ENCODE data around the gene CHURC1. TPM values are rescaled to one million over a fixed set of nuclear protein-coding genes. Genes with fewer than 3 reads are reported as not detected.

CHURC1 gene
- total and polyA plus RNA-seq, 2 experiments from 2014 or later, result 42.0 to 218 TPM

GRCh38 chr14:64940336-64940910 lies 26.2 kb downstream of the CHURC1 start:
- Histone ChIP-seq H3K79me2 (replicated peaks; ENCODE audit: insufficient read depth) (no peaks in the 10 kb centered on the region), H3K4me2 (no peak overlapping the region), H3K36me3 (ENCODE audit: insufficient read depth) (no peaks in the 10 kb centered on the region), H3K27me3 (ENCODE audit: insufficient read depth) (no peaks in the 10 kb centered on the region), H2AFZ (no peak overlapping the region), H3K4me1 (ENCODE audit: insufficient read depth) (peaks cover 21% of the 10 kb centered on the region), H3F3A (replicated peaks; ENCODE audit: low read depth) (no peaks in the 10 kb centered on the region), H3K27ac (ENCODE audit: low read depth) (no peak overlapping the region), H3K9me2 (ENCODE audit: insufficient read depth) (no peaks in the 10 kb centered on the region), H3K4me3 (no peak overlapping the region), H4K20me1 (replicated peaks; ENCODE audit: insufficient read depth) (peaks cover 4% of the 10 kb centered on the region; the same call in 1 of the 2 replicates)
- no peak overlapping the region for H3K4me3 Mint-ChIP-seq
- H3K27me3 Mint-ChIP-seq (ENCODE audit: insufficient read depth, low read depth, poor library complexity), result peaks cover 1% of the 10 kb centered on the region
- TF ChIP-seq ZNF114 (CRISPR knock-in tag; IDR thresholded peaks at IDR 0.05) (no peak), CREB1 (CRISPR knock-in tag; IDR thresholded peaks at IDR 0.05; ENCODE audit: low read depth) (no peak)
- TF ChIP-seq, protein P1, sequence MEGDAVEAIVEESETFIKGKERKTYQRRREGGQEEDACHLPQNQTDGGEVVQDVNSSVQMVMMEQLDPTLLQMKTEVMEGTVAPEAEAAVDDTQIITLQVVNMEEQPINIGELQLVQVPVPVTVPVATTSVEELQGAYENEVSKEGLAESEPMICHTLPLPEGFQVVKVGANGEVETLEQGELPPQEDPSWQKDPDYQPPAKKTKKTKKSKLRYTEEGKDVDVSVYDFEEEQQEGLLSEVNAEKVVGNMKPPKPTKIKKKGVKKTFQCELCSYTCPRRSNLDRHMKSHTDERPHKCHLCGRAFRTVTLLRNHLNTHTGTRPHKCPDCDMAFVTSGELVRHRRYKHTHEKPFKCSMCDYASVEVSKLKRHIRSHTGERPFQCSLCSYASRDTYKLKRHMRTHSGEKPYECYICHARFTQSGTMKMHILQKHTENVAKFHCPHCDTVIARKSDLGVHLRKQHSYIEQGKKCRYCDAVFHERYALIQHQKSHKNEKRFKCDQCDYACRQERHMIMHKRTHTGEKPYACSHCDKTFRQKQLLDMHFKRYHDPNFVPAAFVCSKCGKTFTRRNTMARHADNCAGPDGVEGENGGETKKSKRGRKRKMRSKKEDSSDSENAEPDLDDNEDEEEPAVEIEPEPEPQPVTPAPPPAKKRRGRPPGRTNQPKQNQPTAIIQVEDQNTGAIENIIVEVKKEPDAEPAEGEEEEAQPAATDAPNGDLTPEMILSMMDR (conservative IDR thresholded peaks at IDR 0.05; ENCODE audit: low read depth in 2 of 2), result no peak
- H3K9me3 Mint-ChIP-seq, result no peaks in the 10 kb centered on the region
- H3K36me3 Mint-ChIP-seq (ENCODE audit: low read depth), result no peaks in the 10 kb centered on the region
- ATAC-seq (no peak), DNase-seq (ENCODE audit: low spot score) (no peak)
- peaks cover 23% of the 10 kb centered on the region for H3K4me1 Mint-ChIP-seq
- no peak overlapping the region for H3K27ac Mint-ChIP-seq

GRCh38 chr14:64942531-64943111 lies 28.4 kb downstream of the CHURC1 start, which contains the start of gene GPX2:
Gene GPX2 (minus strand): TSS chr14:64942745. CDS start chr14:64942726, 19 bp downstream.
- Histone ChIP-seq H3K36me3 (ENCODE audit: insufficient read depth) (no peaks in the 10 kb centered on the region), H3K4me2 (0 out of 2 replicates have a peak within 1 kb of the TSS, but pooled peaks have one; percentile 40), H2AFZ (no peak within 1 kb of the TSS), H3K27ac (ENCODE audit: low read depth) (peak within 1 kb of the TSS; percentile 64; the same call in 1 of the 2 replicates), H3K4me1 (ENCODE audit: insufficient read depth) (peaks cover 21% of the 10 kb centered on the region), H3K79me2 (replicated peaks; ENCODE audit: insufficient read depth) (no peaks in the 10 kb centered on the region), H3K9me2 (ENCODE audit: insufficient read depth) (no peaks in the 10 kb centered on the region), H3F3A (replicated peaks; ENCODE audit: low read depth) (no peaks in the 10 kb centered on the region), H3K4me3 (no peak within 1 kb of the TSS), H4K20me1 (replicated peaks; ENCODE audit: insufficient read depth) (no peaks in the 10 kb centered on the region), H3K27me3 (ENCODE audit: insufficient read depth) (no peaks in the 10 kb centered on the region)
- Mint-ChIP-seq H3K27ac (peak within 1 kb of the TSS; percentile 88), H3K36me3 (ENCODE audit: low read depth) (peaks cover 5% of the 10 kb centered on the region; the same call in 1 of the 3 replicates), H3K9me3 (no peaks in the 10 kb centered on the region), H3K4me3 (no peak within 1 kb of the TSS), H3K4me1 (peaks cover 23% of the 10 kb centered on the region), H3K27me3 (ENCODE audit: insufficient read depth, low read depth, poor library complexity) (peaks cover 1% of the 10 kb centered on the region)
- DNase-seq (ENCODE audit: low spot score) (no peak), ATAC-seq (peak; percentile 35)
- TF ChIP-seq NANOG (IDR thresholded peaks at IDR 0.05; ENCODE audit: borderline replicate concordance) (no peak), JUNB (IDR thresholded peaks at IDR 0.05; ENCODE audit: unreplicated experiment) (no peak), CREB1 (CRISPR knock-in tag; IDR thresholded peaks at IDR 0.05; ENCODE audit: low read depth) (no peak), ZNF114 (CRISPR knock-in tag; IDR thresholded peaks at IDR 0.05) (no peak), STAT1 (IDR thresholded peaks at IDR 0.05; ENCODE audit: unreplicated experiment) (no peak), POLR2AphosphoS5 (IDR thresholded peaks at IDR 0.05; ENCODE audit: low read depth) (no peak), EZH2 (IDR thresholded peaks at IDR 0.05; ENCODE audit: low read depth, unreplicated experiment) (no peak)
- TF ChIP-seq, protein P2, sequence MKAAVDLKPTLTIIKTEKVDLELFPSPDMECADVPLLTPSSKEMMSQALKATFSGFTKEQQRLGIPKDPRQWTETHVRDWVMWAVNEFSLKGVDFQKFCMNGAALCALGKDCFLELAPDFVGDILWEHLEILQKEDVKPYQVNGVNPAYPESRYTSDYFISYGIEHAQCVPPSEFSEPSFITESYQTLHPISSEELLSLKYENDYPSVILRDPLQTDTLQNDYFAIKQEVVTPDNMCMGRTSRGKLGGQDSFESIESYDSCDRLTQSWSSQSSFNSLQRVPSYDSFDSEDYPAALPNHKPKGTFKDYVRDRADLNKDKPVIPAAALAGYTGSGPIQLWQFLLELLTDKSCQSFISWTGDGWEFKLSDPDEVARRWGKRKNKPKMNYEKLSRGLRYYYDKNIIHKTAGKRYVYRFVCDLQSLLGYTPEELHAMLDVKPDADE (IDR thresholded peaks at IDR 0.05), result no peak
- TF ChIP-seq, protein P3, sequence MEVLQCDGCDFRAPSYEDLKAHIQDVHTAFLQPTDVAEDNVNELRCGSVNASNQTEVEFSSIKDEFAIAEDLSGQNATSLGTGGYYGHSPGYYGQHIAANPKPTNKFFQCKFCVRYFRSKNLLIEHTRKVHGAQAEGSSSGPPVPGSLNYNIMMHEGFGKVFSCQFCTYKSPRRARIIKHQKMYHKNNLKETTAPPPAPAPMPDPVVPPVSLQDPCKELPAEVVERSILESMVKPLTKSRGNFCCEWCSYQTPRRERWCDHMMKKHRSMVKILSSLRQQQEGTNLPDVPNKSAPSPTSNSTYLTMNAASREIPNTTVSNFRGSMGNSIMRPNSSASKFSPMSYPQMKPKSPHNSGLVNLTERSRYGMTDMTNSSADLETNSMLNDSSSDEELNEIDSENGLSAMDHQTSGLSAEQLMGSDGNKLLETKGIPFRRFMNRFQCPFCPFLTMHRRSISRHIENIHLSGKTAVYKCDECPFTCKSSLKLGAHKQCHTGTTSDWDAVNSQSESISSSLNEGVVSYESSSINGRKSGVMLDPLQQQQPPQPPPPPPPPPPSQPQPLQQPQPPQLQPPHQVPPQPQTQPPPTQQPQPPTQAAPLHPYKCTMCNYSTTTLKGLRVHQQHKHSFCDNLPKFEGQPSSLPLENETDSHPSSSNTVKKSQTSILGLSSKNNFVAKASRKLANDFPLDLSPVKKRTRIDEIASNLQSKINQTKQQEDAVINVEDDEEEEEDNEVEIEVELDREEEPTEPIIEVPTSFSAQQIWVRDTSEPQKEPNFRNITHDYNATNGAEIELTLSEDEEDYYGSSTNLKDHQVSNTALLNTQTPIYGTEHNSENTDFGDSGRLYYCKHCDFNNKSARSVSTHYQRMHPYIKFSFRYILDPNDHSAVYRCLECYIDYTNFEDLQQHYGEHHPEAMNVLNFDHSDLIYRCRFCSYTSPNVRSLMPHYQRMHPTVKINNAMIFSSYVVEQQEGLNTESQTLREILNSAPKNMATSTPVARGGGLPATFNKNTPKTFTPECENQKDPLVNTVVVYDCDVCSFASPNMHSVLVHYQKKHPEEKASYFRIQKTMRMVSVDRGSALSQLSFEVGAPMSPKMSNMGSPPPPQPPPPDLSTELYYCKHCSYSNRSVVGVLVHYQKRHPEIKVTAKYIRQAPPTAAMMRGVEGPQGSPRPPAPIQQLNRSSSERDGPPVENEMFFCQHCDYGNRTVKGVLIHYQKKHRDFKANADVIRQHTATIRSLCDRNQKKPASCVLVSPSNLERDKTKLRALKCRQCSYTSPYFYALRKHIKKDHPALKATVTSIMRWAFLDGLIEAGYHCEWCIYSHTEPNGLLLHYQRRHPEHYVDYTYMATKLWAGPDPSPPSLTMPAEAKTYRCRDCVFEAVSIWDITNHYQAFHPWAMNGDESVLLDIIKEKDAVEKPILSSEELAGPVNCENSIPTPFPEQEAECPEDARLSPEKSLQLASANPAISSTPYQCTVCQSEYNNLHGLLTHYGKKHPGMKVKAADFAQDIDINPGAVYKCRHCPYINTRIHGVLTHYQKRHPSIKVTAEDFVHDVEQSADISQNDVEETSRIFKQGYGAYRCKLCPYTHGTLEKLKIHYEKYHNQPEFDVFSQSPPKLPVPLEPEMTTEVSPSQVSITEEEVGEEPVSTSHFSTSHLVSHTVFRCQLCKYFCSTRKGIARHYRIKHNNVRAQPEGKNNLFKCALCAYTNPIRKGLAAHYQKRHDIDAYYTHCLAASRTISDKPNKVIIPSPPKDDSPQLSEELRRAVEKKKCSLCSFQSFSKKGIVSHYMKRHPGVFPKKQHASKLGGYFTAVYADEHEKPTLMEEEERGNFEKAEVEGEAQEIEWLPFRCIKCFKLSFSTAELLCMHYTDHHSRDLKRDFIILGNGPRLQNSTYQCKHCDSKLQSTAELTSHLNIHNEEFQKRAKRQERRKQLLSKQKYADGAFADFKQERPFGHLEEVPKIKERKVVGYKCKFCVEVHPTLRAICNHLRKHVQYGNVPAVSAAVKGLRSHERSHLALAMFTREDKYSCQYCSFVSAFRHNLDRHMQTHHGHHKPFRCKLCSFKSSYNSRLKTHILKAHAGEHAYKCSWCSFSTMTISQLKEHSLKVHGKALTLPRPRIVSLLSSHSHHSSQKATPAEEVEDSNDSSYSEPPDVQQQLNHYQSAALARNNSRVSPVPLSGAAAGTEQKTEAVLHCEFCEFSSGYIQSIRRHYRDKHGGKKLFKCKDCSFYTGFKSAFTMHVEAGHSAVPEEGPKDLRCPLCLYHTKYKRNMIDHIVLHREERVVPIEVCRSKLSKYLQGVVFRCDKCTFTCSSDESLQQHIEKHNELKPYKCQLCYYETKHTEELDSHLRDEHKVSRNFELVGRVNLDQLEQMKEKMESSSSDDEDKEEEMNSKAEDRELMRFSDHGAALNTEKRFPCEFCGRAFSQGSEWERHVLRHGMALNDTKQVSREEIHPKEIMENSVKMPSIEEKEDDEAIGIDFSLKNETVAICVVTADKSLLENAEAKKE (CRISPR knock-in tag; IDR thresholded peaks at IDR 0.05), result no peak
